Measurements from ENCODE around the gene DTNB. TPM values are rescaled to one million over a fixed set of nuclear protein-coding genes. Genes with fewer than 3 reads are reported as not detected.

Gene DTNB
- polyA plus RNA-seq, 1 of the 3 experiments (the other 2 are of a cell fraction): 15.3 TPM

DNA sequence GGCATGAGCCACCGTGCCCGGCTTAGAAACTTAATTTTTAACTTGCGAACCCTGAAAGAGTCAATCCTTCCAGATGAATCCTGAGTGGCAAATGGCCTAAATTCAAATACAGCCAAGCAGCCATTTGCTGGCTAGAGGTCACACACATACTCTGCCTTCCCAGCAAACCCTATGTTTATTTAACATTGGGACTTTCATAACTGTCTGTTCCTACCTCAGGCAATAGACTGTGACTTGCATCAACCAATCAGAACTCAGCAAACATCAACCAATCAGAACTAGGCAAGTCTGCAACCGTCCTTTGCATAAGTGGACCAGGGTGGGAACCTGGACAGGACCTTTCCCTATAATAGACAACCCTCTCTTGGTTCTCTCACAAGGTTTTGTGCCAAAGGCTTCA lies 127.5 kb downstream of the DTNB start:
- Histone ChIP-seq H3K9me3 (no peaks in the 10 kb centered on the region), H3K36me3 (replicated peaks in 1 of 2; ENCODE audit: control insufficient read depth in 1 of 2, insufficient read depth in 2 of 2, low read length in 1 of 2) (no peaks in the 10 kb centered on the region), H3F3A (replicated peaks; ENCODE audit: insufficient read depth) (no peaks in the 10 kb centered on the region), H3K4me3 (ENCODE audit: low read depth in 2 of 2, low read length in 1 of 2) (no peak overlapping the region), H3K9ac (no peak overlapping the region), H3K27me3 (ENCODE audit: insufficient read depth) (no peaks in the 10 kb centered on the region), H3K9me2 (no peaks in the 10 kb centered on the region), H3K4me2 (no peak overlapping the region), H3K27ac (ENCODE audit: low read depth in 2 of 2, low read length in 1 of 2) (no peak overlapping the region), H2AFZ (ENCODE audit: low read depth) (no peak overlapping the region), H3K79me2 (ENCODE audit: insufficient read depth) (no peaks in the 10 kb centered on the region), H4K20me1 (ENCODE audit: insufficient read depth) (no peaks in the 10 kb centered on the region), H3K4me1 (ENCODE audit: control insufficient read depth in 1 of 2, insufficient read depth in 2 of 2, low read depth in 1 of 2, low read length in 1 of 2) (peaks cover 7 to 11% of the 10 kb centered on the region in 2 experiments)
- ChIA-PET CTCF (interaction anchor here (0.6 to 0.7 kb wide), 2 partner anchors 181 to 320 kb away, joined by 3 read pairs; no protein-coding TSS in a partner anchor), POLR2A (interaction anchor here (0.6 kb wide), 1 partner anchor 378 kb away, joined by 4 read pairs; no protein-coding TSS in a partner anchor)
- WGBS (ENCODE audit: low lambda C conversion rate): 95% methylated on average over 4 of the region's 4 CpGs
- no peak for DNase-seq
- no peak for TF ChIP-seq TEAD4 (IDR thresholded peaks at IDR 0.05; ENCODE audit: borderline replicate concordance, insufficient read depth)
- TF ChIP-seq ELF1 (IDR thresholded peaks at IDR 0.05): no peak
- TF ChIP-seq, protein P1, sequence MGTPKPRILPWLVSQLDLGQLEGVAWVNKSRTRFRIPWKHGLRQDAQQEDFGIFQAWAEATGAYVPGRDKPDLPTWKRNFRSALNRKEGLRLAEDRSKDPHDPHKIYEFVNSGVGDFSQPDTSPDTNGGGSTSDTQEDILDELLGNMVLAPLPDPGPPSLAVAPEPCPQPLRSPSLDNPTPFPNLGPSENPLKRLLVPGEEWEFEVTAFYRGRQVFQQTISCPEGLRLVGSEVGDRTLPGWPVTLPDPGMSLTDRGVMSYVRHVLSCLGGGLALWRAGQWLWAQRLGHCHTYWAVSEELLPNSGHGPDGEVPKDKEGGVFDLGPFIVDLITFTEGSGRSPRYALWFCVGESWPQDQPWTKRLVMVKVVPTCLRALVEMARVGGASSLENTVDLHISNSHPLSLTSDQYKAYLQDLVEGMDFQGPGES (IDR thresholded peaks at IDR 0.05; ENCODE audit: low read depth, low read length): no peak
- no peak for TF ChIP-seq TAF1 (IDR thresholded peaks at IDR 0.05; ENCODE audit: borderline replicate concordance, low read depth, low read length)
- TF ChIP-seq FOXJ3 (CRISPR knock-in tag; IDR thresholded peaks at IDR 0.05): no peak
- TF ChIP-seq NFIC (IDR thresholded peaks at IDR 0.05; ENCODE audit: borderline replicate concordance): no peak
- no peak for TF ChIP-seq RAD21 (IDR thresholded peaks at IDR 0.05; ENCODE audit: low read length)
- no peak for TF ChIP-seq RFX5 (IDR thresholded peaks at IDR 0.05; ENCODE audit: low read length)
- no peak for TF ChIP-seq SMC3 (IDR thresholded peaks at IDR 0.05; ENCODE audit: low read depth, low read length)
- TF ChIP-seq TCF12 (IDR thresholded peaks at IDR 0.05): no peak
- TF ChIP-seq, protein P2, sequence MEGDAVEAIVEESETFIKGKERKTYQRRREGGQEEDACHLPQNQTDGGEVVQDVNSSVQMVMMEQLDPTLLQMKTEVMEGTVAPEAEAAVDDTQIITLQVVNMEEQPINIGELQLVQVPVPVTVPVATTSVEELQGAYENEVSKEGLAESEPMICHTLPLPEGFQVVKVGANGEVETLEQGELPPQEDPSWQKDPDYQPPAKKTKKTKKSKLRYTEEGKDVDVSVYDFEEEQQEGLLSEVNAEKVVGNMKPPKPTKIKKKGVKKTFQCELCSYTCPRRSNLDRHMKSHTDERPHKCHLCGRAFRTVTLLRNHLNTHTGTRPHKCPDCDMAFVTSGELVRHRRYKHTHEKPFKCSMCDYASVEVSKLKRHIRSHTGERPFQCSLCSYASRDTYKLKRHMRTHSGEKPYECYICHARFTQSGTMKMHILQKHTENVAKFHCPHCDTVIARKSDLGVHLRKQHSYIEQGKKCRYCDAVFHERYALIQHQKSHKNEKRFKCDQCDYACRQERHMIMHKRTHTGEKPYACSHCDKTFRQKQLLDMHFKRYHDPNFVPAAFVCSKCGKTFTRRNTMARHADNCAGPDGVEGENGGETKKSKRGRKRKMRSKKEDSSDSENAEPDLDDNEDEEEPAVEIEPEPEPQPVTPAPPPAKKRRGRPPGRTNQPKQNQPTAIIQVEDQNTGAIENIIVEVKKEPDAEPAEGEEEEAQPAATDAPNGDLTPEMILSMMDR (IDR thresholded peaks at IDR 0.05): no peak

DNA sequence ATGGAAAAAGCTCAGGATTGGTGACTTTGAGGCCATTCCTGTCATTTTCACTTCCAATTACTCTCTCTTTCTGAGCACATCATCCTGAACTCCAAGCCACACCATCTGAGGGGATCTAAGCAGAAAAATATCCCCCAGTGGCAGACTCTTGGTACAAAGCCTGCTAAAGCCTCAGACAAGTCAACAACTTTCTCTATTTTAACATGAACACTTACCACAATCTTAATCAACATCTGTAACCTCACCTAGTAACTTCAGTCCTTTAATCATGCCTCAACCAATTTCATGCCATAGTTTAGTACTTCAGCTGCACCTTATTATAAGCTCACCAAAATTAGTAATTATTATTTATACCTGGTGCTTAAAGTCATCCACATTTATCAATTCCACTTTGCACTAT lies 128.9 kb downstream of the DTNB start:
- POLR2A ChIA-PET: no interaction called here
- no peaks in the 10 kb centered on the region for H3F3A ChIP-seq (replicated peaks; ENCODE audit: insufficient read depth)
- H3K79me2 ChIP-seq (ENCODE audit: insufficient read depth): no peaks in the 10 kb centered on the region
- H3K36me3 ChIP-seq (replicated peaks in 1 of 2; ENCODE audit: control insufficient read depth in 1 of 2, insufficient read depth in 2 of 2, low read length in 1 of 2): no peaks in the 10 kb centered on the region
- H3K4me3 ChIP-seq (ENCODE audit: low read depth in 2 of 2, low read length in 1 of 2): no peak overlapping the region
- H3K27ac ChIP-seq (ENCODE audit: low read depth in 2 of 2, low read length in 1 of 2): no peak overlapping the region
- H3K4me2 ChIP-seq: no peak overlapping the region
- no peaks in the 10 kb centered on the region for H3K27me3 ChIP-seq (ENCODE audit: insufficient read depth)
- H3K9me3 ChIP-seq: no peaks in the 10 kb centered on the region
- H3K4me1 ChIP-seq (ENCODE audit: control insufficient read depth in 1 of 2, insufficient read depth in 2 of 2, low read depth in 1 of 2, low read length in 1 of 2): peaks cover 7 to 11% of the 10 kb centered on the region in 2 experiments
- H2AFZ ChIP-seq (ENCODE audit: low read depth): no peak overlapping the region
- no peaks in the 10 kb centered on the region for H4K20me1 ChIP-seq (ENCODE audit: insufficient read depth)
- no peaks in the 10 kb centered on the region for H3K9me2 ChIP-seq
- no peak overlapping the region for H3K9ac ChIP-seq
- DNase-seq: no peak
- CTCF ChIA-PET: interaction anchor here (1.0 to 1.6 kb wide), 4 partner anchors 23 to 235 kb away, joined by 3 to 4 read pairs (median 4); no protein-coding TSS in a partner anchor
- TF ChIP-seq ELF1 (IDR thresholded peaks at IDR 0.05) (no peak), NFIC (IDR thresholded peaks at IDR 0.05; ENCODE audit: borderline replicate concordance) (no peak), NRF1 (IDR thresholded peaks at IDR 0.05; ENCODE audit: low read depth, low read length) (no peak), EZH2phosphoT487 (IDR thresholded peaks at IDR 0.05; ENCODE audit: borderline replicate concordance, low read depth) (no peak), FOXJ3 (CRISPR knock-in tag; IDR thresholded peaks at IDR 0.05) (no peak), SIN3A (IDR thresholded peaks at IDR 0.05; ENCODE audit: borderline replicate concordance, low read depth, low read length) (no peak), RFX5 (IDR thresholded peaks at IDR 0.05; ENCODE audit: low read length) (no peak), GABPA (IDR thresholded peaks at IDR 0.05; ENCODE audit: low read depth) (no peak), JUND (IDR thresholded peaks at IDR 0.05) (no peak)
- TF ChIP-seq, protein P3, sequence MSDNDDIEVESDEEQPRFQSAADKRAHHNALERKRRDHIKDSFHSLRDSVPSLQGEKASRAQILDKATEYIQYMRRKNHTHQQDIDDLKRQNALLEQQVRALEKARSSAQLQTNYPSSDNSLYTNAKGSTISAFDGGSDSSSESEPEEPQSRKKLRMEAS (IDR thresholded peaks at IDR 0.05; ENCODE audit: low read depth): no peak
- TF ChIP-seq, protein P4, sequence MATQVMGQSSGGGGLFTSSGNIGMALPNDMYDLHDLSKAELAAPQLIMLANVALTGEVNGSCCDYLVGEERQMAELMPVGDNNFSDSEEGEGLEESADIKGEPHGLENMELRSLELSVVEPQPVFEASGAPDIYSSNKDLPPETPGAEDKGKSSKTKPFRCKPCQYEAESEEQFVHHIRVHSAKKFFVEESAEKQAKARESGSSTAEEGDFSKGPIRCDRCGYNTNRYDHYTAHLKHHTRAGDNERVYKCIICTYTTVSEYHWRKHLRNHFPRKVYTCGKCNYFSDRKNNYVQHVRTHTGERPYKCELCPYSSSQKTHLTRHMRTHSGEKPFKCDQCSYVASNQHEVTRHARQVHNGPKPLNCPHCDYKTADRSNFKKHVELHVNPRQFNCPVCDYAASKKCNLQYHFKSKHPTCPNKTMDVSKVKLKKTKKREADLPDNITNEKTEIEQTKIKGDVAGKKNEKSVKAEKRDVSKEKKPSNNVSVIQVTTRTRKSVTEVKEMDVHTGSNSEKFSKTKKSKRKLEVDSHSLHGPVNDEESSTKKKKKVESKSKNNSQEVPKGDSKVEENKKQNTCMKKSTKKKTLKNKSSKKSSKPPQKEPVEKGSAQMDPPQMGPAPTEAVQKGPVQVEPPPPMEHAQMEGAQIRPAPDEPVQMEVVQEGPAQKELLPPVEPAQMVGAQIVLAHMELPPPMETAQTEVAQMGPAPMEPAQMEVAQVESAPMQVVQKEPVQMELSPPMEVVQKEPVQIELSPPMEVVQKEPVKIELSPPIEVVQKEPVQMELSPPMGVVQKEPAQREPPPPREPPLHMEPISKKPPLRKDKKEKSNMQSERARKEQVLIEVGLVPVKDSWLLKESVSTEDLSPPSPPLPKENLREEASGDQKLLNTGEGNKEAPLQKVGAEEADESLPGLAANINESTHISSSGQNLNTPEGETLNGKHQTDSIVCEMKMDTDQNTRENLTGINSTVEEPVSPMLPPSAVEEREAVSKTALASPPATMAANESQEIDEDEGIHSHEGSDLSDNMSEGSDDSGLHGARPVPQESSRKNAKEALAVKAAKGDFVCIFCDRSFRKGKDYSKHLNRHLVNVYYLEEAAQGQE (IDR thresholded peaks at IDR 0.05; ENCODE audit: low read depth, low read length): no peak
- TF ChIP-seq, protein P5, sequence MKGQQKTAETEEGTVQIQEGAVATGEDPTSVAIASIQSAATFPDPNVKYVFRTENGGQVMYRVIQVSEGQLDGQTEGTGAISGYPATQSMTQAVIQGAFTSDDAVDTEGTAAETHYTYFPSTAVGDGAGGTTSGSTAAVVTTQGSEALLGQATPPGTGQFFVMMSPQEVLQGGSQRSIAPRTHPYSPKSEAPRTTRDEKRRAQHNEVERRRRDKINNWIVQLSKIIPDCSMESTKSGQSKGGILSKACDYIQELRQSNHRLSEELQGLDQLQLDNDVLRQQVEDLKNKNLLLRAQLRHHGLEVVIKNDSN (IDR thresholded peaks at IDR 0.05; ENCODE audit: borderline replicate concordance, low read depth): no peak
- TF ChIP-seq, protein P6, sequence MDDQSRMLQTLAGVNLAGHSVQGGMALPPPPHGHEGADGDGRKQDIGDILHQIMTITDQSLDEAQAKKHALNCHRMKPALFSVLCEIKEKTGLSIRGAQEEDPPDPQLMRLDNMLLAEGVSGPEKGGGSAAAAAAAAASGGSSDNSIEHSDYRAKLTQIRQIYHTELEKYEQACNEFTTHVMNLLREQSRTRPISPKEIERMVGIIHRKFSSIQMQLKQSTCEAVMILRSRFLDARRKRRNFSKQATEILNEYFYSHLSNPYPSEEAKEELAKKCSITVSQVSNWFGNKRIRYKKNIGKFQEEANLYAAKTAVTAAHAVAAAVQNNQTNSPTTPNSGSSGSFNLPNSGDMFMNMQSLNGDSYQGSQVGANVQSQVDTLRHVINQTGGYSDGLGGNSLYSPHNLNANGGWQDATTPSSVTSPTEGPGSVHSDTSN (IDR thresholded peaks at IDR 0.05): no peak

All from SK-N-SH (cell line).